ENCODE measurements around the gene STK17B. TPM values are rescaled to one million over a fixed set of nuclear protein-coding genes. Genes with fewer than 3 reads are reported as not detected.
A peak's percentile ranks its signal among the peaks of the same experiment; 100 is the strongest.

The STK17B gene
- total and polyA plus RNA-seq, 2 of the 8 experiments (the other 6 are each of a cell fraction or from before 2014, with no cell fraction given), result 1.8 to 10.5 TPM

DNA sequence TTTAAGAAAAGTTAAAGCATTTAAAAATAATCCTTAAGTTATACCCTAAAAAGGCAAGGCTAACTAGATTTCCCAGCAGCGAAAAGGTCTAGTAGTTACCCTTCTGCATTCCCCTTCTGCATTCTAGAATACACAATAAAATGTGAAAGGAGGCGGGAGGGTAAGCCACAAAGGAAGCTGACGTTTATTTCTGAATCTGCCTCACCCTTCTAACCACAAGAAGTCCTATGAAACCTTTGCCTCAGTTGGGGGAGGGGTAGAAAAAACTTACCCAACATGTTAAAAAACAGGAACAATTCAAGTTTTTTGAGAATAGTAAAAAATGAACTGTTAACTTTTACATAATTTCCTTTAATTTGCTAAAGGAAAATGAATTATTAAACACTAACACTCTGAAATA, 11.3 kb downstream of the STK17B start:
- Histone ChIP-seq H2BK20ac (ENCODE audit: low read length) (no peak overlapping the region), H3K4me1 (replicated peaks in 1 of 4; ENCODE audit: control insufficient read depth in 3 of 4, insufficient read depth in 4 of 4, low read length in 3 of 4) (peaks cover 0 to 7% (median 1%) of the 10 kb centered on the region in 4 experiments; a peak in 2 of 7 replicates), H3K14ac (ENCODE audit: insufficient read length) (no peak overlapping the region), H3K9me3 (ENCODE audit: insufficient read depth in 2 of 2, low read depth in 1 of 2, low read length in 1 of 2) (no peaks in the 10 kb centered on the region), H3K4me3 (ENCODE audit: extremely low read depth in 1 of 4, insufficient read depth in 2 of 4, low read depth in 3 of 4, low read length in 4 of 4) (no peak overlapping the region), H2BK120ac (replicated peaks; ENCODE audit: low read depth, low read length) (no peak overlapping the region), H3K36me3 (ENCODE audit: control insufficient read depth in 2 of 4, insufficient read depth in 4 of 4, low read length in 3 of 4) (peaks cover 0 to 6% (median 0%) of the 10 kb centered on the region in 4 experiments; a peak in 1 of 8 replicates), H3K4ac (replicated peaks; ENCODE audit: insufficient read length, low read depth, low read length) (no peak overlapping the region), H2BK12ac (ENCODE audit: low read depth, low read length) (no peak overlapping the region), H3K23me2 (ENCODE audit: low read depth, low read length) (0 out of 2 replicates have a peak, but pooled peaks cover 2% of the 10 kb centered on the region), H3K4me2 (ENCODE audit: insufficient read depth in 1 of 2, low read depth in 2 of 2, low read length in 2 of 2) (no peak overlapping the region), H2BK15ac (ENCODE audit: low read length) (no peak overlapping the region), H3K27me3 (replicated peaks in 1 of 4; ENCODE audit: control insufficient read depth in 3 of 4, extremely low read depth in 1 of 4, insufficient read depth in 3 of 4, low read length in 3 of 4) (no peaks in the 10 kb centered on the region), H2BK5ac (ENCODE audit: low read depth, low read length) (no peak overlapping the region), H4K8ac (ENCODE audit: extremely low read depth, insufficient read depth, low read length) (no peak overlapping the region), H3K18ac (ENCODE audit: extremely low read depth, low read length) (no peak overlapping the region), H3K56ac (replicated peaks; ENCODE audit: insufficient read length, low read depth, low read length) (no peak overlapping the region), H4K20me1 (replicated peaks in 1 of 2; ENCODE audit: control insufficient read depth in 1 of 2, insufficient read depth in 2 of 2, low read length in 2 of 2) (no peaks in the 10 kb centered on the region), H2AFZ (ENCODE audit: low read length) (no peak overlapping the region), H2AK5ac (ENCODE audit: low read depth, low read length) (no peak overlapping the region), H3K79me2 (ENCODE audit: control insufficient read depth in 1 of 2, insufficient read depth in 2 of 2, low read length in 2 of 2) (peaks cover 0 to 12% of the 10 kb centered on the region in 2 experiments; a peak in 2 of 4 replicates), H3K23ac (ENCODE audit: insufficient read length) (no peak overlapping the region), H3K9ac (replicated peaks in 1 of 4; ENCODE audit: extremely low read depth in 1 of 4, low read depth in 3 of 4, low read length in 3 of 4) (no peak overlapping the region), H4K91ac (replicated peaks; ENCODE audit: insufficient read length, low read length) (no peak overlapping the region), H4K5ac (ENCODE audit: insufficient read length, low read depth, low read length) (no peak overlapping the region), H3K79me1 (ENCODE audit: low read depth, low read length) (no peaks in the 10 kb centered on the region; the same call in 1 of the 2 replicates), H3K27ac (ENCODE audit: low read depth, low read length) (no peak overlapping the region)
- TF ChIP-seq TAF7 (optimal IDR thresholded peaks at IDR 0.05; ENCODE audit: borderline replicate concordance, low read depth, low read length) (no peak), KDM1A (IDR thresholded peaks at IDR 0.05; ENCODE audit: borderline replicate concordance, low read length) (no peak), TAF1 (IDR thresholded peaks at IDR 0.05; ENCODE audit: low read depth, low read length) (no peak), CTBP2 (IDR thresholded peaks at IDR 0.05; ENCODE audit: borderline replicate concordance, insufficient read depth, insufficient read length, low read length) (no peak)
- DNase-seq (ENCODE audit: low read depth in 1 of 2, low spot score in 2 of 2), result no peak
- FAIRE-seq, result peak; percentile 57
- ChIA-PET POLR2A (ENCODE audit: partially characterized antibody) (no interaction called here), CTCF (ENCODE audit: partially characterized antibody) (interaction anchor here (0.5 kb wide), 1 partner anchor 146 kb away, joined by 3 read pairs; no protein-coding TSS in a partner anchor)
- 60% methylated on average over 3 of the region's 3 CpGs; no CpG with 5 or more reads in 1 of the 2 experiments for WGBS, 2 experiments (ENCODE audit: extremely low coverage in 1 of 2, insufficient coverage in 1 of 2, insufficient read length in 1 of 2, insufficient replicate concordance in 2 of 2, low coverage in 1 of 2, low lambda C conversion rate in 2 of 2, missing lambda C conversion rate in 1 of 2)

Data from H1 (cell line).